ENCODE data around the gene GPANK1. TPM values are rescaled to one million over a fixed set of nuclear protein-coding genes. Genes with fewer than 3 reads are reported as not detected.

Gene GPANK1
- 12.0 TPM for total RNA-seq

DNA sequence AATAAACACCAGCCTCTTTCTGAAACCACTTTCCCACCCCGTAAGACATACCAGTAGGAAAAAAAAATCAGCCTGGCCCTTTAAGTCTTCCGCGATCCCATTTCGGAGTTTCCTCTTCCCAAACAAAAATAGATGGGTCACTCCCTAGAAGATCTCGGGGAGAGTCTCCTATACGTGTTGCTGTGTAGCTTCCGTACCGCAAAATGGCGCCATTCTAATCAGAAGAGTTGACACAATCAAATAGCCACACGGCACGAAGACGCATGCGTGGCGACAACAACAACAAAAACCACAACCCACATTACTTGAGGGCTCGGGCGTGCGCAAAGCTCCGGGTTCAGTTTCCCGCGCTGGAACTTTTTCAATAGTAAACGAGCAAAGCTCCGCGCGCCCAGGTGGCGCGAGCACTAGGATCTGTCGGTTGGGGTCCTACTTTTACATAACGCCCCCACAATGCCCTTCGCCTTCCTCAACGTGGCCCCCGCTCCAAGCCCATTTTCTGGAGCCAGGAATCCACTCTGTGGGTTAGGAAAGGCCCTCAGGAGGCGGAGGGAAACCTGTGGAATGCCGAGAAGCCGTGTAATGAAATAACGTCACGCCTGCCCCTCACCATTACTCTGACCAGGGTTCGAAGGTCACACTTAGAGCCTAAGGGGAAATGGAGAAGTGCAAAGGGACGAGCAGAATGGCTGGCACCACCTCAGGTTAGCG, at the start of gene GPANK1:
TSS of gene GPANK1 (minus strand) at position 208 of the 711 bp plus-strand sequence. CDS start 519 bp downstream, outside the sequence.

DNA sequence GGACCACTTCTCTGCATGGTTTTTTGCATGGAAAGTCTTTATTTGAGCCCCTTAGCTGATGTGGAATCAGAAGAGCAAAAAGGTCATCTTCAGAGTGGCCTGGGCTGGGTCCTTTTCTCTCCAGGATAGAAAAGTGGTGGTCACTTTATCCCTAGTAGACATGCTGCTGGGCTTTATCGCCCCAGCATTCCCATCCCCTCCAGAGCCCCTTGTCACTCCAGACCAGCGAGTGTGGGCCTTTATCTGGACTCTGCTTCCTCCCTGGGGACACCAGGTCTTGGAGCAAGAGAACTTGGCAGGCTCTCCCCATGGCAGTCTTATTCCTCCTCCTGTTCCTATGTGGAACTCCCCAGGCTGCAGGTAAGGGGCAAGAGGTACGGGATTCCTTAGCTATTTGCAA, 41.8 kb upstream of the GPANK1 start, which contains the start of gene LY6G6F:
TSS of gene LY6G6F (plus strand) at position 268 of the 400 bp plus-strand sequence. CDS start at position 309, 41 bp downstream.

DNA sequence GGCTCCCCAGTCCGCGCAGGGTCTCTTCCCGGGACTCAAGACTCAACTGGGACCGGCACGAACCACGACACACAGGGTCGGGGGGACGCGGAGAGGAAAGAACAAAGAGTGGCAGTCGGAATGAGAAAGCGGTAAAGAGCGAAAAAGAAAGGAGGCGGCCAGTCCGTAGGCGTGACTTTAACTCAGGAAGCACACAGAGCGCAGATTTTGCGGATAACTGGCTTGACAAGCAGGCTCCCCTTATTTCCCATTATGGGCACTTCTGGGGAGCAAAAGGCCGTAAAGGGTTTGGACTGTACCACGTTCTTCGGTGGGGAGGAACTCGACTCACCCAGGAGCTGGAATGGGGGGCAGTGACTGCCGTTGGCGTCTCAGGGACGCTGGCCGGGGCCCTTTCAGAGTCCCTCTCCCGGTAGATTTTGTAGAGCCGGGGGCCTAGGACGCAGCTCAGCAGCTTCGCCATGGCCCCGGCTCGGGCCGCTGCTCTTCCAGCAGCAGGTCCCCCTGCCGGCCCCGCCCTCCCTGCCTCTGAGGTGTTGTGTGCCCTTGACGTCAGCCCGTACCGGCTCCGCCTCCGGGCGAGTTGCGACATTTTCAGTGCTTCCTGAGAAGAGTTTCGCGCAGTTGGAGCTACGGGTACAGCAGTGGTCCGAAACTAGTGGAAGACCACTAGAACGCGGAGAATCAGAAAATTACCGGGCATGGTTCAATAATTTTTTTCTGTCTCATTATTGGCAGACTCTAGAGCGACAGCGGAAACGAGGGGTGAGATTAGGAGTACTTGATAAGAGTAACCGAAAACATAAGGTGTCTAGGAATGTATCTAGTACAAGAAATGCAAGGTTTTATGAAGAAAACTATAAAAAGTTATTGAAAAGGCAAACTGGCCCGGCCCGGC, 38.3 kb upstream of the GPANK1 start, which contains the start of gene ABHD16A:
TSS of gene ABHD16A (minus strand) at position 506 of the 898 bp plus-strand sequence. CDS start at position 463, 43 bp downstream.

DNA sequence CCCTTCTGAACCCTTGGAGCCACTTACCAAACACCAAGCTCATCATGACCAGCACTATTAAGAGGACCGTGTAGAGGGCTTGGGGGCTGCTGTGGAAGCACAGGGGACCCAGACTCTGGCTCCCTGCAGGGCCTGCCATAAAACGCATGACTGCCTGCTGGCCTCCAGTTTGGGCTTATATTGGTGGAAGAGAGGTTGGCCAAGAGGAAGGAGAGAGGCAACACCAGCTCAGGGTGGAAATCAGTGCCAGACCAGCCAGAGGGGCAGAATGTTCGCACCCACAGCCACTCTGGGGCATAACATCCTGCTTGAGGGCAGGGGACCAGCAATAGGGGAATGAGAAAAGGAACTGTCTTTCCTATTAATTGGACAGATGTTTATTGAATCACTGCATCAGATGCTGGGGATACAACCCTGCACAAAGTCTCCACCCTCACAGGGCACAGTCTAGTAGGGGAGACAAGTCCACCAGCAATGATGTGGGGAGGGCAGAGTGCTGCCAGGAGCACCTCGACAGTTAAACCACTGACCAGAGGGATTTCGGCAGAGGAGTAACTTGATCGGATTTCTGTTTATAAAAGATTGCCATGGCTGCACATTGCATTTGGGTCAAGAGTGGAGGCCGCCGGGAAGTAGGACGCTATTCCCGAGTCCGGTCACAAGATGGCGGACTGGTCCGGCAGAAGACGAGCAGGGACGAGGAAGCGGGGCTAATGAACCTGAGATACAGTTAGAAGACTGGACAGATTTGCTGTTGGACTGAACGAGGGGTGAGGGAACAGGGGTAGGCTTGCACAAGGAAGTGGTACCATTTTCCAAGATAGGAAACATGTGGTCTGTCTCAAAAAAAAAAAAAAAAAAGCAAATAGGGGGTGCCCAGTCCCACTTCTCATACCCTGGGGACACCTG, 15.7 kb upstream of the GPANK1 start, which contains the start of gene LY6G5C:
TSS of gene LY6G5C (minus strand) at position 842 of the 909 bp plus-strand sequence. CDS start at position 148, 694 bp downstream.

DNA sequence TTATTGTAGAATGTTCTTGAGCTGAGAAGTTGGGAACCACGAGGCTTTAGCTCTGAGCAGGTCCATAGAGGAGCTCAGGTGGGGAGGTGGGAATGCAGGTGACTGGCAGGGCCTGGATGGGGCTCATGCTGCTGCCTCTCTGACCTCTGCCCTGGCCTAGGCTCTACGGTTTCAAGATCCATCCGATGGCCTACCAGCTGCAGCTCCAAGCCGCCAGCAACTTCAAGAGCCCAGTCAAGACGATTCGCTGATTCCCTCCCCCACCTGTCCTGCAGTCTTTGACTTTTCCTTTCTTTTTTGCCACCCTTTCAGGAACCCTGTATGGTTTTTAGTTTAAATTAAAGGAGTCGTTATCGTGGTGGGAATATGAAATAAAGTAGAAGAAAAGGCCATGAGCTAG, 4.9 kb upstream of the GPANK1 start, which contains the start of gene LY6G5B:
TSS of gene LY6G5B (plus strand) at position 301 of the 400 bp plus-strand sequence. CDS start 975 bp downstream, outside the sequence.

DNA sequence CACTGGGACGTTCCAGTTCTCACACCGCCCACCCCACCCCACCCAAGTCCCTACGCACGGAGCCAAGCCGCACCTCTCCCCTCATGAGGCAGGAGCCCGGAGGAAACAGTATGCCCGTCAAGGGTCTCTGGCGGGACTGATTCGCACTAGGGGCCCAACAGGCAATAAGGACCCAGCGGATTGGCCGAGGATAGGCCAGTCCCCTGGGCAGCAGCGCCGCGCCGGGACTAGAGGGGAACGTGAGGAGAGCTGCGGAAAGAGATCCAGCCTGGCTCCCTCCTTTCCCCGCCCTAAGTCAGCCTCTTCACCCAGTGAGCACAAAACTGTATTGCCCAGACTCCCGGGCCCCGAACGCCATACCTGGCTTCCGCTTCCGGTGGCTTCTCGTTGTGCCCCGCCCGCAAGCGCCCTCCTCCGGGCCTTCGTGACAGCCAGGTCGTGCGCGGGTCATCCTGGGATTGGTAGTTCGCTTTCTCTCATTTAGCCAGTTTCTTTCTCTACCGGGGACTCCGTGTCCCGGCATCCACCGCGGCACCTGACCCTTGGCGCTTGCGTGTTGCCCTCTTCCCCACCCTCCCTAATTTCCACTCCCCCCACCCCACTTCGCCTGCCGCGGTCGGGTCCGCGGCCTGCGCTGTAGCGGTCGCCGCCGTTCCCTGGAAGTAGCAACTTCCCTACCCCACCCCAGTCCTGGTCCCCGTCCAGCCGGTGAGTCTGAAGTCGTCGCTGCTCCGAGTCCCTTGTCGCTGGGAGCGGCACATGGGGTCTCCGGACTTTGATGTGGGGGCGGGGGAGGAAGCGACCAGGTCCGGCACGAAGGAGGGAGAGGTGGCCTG, 922 bp upstream of the GPANK1 start, which contains the start of gene CSNK2B:
TSS of gene CSNK2B (plus strand) at position 580 of the 836 bp plus-strand sequence. CDS start 752 bp downstream, outside the sequence.

DNA sequence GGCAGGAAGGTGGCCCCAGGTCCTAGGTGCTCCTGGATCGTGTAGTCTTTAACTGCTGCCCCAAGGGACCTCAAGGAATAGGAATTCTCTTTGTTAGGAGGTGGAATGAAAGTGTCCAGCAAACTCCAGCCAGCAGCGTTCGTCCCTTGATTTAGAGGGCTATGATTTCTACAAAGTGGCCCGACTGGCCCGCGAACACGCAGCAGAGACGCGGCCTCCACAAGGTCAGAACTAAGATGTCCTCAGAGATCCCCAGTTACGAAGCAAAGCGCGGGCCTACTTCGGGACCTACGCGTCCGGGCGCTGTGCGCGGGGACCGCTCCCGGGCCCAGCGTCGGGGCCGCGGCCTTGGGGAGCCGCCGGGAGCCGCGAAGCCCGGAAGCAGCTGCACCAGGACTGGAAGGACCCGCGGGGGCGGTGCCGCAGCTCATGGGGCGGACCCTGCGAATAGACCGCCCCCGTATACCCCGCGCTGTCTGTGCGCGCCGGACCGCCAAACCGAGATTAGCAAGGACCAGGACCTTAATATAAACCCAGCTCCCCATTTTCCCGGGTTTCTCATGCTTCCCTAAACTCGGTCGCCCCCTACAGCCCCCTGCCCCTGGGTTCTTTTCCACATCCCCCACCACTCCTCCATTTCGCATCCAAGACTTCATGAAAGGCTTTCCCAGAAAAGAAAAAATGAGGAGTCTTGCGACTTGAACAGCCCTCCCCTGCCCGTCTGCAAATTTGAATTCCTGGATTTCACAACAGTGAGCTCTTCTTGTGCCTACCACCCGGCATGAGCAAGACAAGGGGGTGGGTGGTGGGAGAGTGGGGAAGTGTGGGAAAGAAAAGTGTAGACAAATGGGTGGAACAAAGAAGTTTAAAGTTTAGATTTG, 4.2 kb downstream of the GPANK1 start, which contains the start of gene C6orf47:
TSS of gene C6orf47 (minus strand) at position 398 of the 881 bp plus-strand sequence. CDS start 831 bp downstream, outside the sequence.

DNA sequence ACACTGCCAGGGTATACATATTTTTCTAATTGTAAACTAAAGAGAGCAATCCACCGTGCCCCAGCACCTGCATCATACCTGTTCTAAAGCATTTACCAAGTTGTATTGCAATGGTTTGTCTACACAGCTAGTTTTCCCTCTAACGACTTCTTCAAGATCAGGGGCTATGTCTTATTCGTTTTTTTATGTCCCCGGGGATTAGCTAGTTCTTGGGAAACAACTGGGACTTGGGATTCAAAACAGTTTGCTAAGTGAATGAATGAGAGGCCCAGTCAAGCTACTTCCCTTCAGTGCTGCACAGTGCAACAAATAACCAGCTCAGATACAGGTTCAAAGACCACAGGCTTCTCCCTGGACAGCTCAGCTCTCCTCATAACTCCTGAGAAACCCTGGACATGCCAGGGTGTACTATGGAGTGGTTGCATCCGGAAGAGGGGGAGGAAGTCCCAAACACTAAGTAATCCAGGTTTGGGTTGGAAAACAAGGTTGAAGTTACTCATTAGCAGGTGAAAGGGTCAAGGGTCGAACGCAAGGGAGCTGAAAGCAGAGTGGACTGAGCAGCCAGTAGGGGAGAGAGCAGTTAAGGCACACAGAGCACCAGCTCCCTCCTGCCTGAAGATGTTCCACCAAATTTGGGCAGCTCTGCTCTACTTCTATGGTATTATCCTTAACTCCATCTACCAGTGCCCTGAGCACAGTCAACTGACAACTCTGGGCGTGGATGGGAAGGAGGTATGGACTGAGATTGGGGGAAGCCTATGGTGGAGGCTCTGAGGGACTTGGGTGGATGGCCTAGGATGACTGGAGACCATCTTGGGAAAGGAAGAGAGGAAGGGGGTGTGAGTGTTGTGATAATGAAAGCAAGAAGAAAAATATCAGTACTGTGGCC, 9.2 kb downstream of the GPANK1 start, which contains the start of gene APOM:
TSS of gene APOM (plus strand) at position 546 of the 889 bp plus-strand sequence. CDS start at position 619, 73 bp downstream.

DNA sequence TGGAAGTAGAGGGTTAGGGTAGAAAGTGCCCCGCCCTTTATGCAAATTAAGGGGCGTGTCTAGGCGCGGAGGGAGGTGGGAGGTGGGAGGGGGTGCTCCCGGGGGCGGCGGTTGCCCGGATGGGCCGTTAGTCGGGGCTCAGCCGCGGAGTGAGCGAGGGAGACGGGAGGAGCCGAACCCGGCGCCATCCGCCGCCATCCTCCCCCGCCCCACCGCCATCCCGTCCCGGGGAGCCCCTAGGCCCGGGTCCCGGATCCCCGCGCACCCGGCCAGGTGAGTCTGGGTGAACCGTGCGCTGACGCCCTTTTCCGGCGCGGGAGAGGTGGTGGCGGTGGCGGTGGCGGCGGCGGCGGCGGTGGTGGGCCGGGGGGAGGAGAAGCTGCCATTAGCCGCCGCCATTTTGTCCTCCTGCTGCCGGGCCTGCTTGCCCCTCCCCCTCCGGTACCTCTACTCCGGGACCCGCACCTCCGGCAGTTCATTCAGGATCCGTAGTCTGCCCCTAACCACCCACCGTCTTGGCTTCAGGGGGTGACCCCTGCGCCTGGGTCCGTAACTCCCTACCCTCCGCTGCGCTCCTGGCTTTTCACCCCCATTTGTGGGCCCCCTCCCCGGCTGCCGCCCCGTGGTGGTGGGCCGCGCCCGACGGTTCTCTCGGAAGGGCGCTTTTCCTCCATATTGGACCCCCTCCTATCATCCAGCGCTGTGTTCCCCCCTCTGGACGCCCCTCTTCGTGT, 44.0 kb downstream of the GPANK1 start, which contains the start of gene PRRC2A:
TSS of gene PRRC2A (plus strand) at position 130 of the 734 bp plus-strand sequence. CDS start 2,075 bp downstream, outside the sequence.

DNA sequence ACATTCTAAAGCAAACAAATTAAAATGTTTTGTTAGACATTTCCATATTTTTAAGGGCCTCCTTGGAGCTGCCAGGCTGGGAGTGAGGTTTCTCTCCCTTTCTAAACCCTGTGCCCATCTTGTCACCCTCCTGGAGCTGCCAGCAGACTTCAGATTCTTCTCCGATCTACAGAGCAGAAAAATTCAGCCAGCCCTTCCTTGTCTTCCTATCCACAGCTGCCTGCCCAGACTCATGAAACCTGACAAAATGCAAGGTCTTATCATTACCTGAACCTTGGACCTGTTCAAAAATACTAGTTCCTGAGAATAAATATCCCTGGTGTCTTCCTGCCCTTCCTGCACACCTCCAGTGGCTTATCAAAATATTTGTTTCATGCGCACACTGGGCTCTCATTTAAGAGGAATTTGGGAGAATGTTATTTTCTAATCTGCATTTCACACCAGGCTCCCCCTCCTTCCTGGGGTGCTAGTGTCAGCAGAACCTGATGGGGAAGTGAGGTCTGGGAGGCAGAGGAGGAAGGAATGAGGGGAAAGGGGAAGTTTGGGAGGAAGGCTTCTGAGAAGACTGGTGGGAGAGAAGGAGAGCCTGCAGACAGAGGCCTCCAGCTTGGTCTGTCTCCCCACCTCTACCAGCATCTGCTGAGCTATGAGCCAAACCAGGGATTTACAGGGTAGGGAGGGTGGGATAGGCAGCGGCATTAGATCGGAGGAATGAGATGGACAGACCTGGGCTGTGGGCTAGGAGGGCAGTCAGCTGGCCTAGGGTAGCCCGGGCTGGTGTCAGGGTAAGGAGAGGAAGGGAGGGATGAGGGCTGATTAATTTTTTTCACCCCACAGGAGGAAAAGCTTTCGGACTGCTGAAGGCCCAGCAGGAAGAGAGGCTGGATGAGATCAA, 49.9 kb downstream of the GPANK1 start, which contains the start of gene AIF1:
TSS of gene AIF1 (plus strand) at position 551 of the 895 bp plus-strand sequence. CDS start at position 647, 96 bp downstream.

Small RNAs within 50 kb of the gene (small RNA-seq; reads per million reads assigned to genes)
- gene MIR4646, result not detected
- not detected for gene MIR6832
- not detected for gene RF00019
- gene SNORA38, result 2.6 reads per million, percentile 89 among the genes with 10 or more reads in this experiment
- gene UQCRHP1, result not detected

Other genes starting within 250 kb of the GPANK1 start
- 0.69 TPM for gene MICB, start 166.9 kb downstream of the GPANK1 start, total RNA-seq
- not detected for gene MCCD1, start 136.0 kb downstream of the GPANK1 start, total RNA-seq
- gene DDX39B, start 123.0 kb downstream of the GPANK1 start, total RNA-seq, result 303 TPM
- gene ATP6V1G2, start 118.4 kb downstream of the GPANK1 start, total RNA-seq, result 69.4 TPM
- 16.1 TPM for gene NFKBIL1, start 117.4 kb downstream of the GPANK1 start, total RNA-seq
- gene LTA, start 92.7 kb downstream of the GPANK1 start, total RNA-seq, result not detected
- gene TNF, start 89.4 kb downstream of the GPANK1 start, total RNA-seq, result 0.23 TPM
- 0.46 TPM for gene LTB, start 82.6 kb downstream of the GPANK1 start, total RNA-seq
- gene LST1, start 78.7 kb downstream of the GPANK1 start, total RNA-seq, result 6.0 TPM
- gene NCR3, start 72.0 kb downstream of the GPANK1 start, total RNA-seq, result not detected
- gene AIF1, start 49.8 kb downstream of the GPANK1 start, total RNA-seq, result 22.6 TPM
- gene PRRC2A, start 44.3 kb downstream of the GPANK1 start, total RNA-seq, result 48.0 TPM
- 174 TPM for gene BAG6, start 12.3 kb downstream of the GPANK1 start, total RNA-seq
- gene APOM, start 9.1 kb downstream of the GPANK1 start, total RNA-seq, result 0.69 TPM
- 15.9 TPM for gene C6orf47, start 4.2 kb downstream of the GPANK1 start, total RNA-seq
- 70.1 TPM for gene CSNK2B, start 1.1 kb upstream of the GPANK1 start, total RNA-seq
- gene LY6G5B, start 5.0 kb upstream of the GPANK1 start, total RNA-seq, result 3.7 TPM
- gene LY6G5C, start 16.1 kb upstream of the GPANK1 start, total RNA-seq, result 2.5 TPM
- 47.5 TPM for gene ABHD16A, start 38.3 kb upstream of the GPANK1 start, total RNA-seq
- not detected for gene LY6G6F, start 41.9 kb upstream of the GPANK1 start, total RNA-seq
- gene LY6G6D, start 50.4 kb upstream of the GPANK1 start, total RNA-seq, result not detected
- gene LY6G6C, start 56.7 kb upstream of the GPANK1 start, total RNA-seq, result not detected
- gene MPIG6B, start 58.4 kb upstream of the GPANK1 start, total RNA-seq, result not detected
- 86.3 TPM for gene DDAH2, start 64.3 kb upstream of the GPANK1 start, total RNA-seq
- 44.1 TPM for gene CLIC1, start 71.5 kb upstream of the GPANK1 start, total RNA-seq
- 8.8 TPM for gene MSH5, start 75.0 kb upstream of the GPANK1 start, total RNA-seq
- gene SAPCD1, start 97.7 kb upstream of the GPANK1 start, total RNA-seq, result 2.1 TPM
- 0.69 TPM for gene VWA7, start 112.3 kb upstream of the GPANK1 start, total RNA-seq
- 36.0 TPM for gene VARS1, start 130.8 kb upstream of the GPANK1 start, total RNA-seq
- gene LSM2, start 142.0 kb upstream of the GPANK1 start, total RNA-seq, result 23.3 TPM
- 8.1 TPM for gene HSPA1L, start 150.3 kb upstream of the GPANK1 start, total RNA-seq
- 190 TPM for gene HSPA1A, start 150.5 kb upstream of the GPANK1 start, total RNA-seq
- gene HSPA1B, start 162.7 kb upstream of the GPANK1 start, total RNA-seq, result 176 TPM
- gene NEU1, start 197.8 kb upstream of the GPANK1 start, total RNA-seq, result 18.2 TPM
- not detected for gene SLC44A4, start 214.0 kb upstream of the GPANK1 start, total RNA-seq
- gene EHMT2, start 232.7 kb upstream of the GPANK1 start, total RNA-seq, result 78.0 TPM
- gene ZBTB12, start 237.1 kb upstream of the GPANK1 start, total RNA-seq, result 19.4 TPM